HG02943 (cell line): ENCODE data around the gene CHPF2.

Source experiments
- ATAC-seq: cut with Tn5 transposase; IDR thresholded peaks from one replicate; pipeline ENCODE4 v1.9.1; 2021; ENCODE audit warnings: mild to moderate bottlenecking, low read depth, moderate library complexity; ENCODE audit not compliant: unreplicated experiment

The CHPF2 gene

DNA sequence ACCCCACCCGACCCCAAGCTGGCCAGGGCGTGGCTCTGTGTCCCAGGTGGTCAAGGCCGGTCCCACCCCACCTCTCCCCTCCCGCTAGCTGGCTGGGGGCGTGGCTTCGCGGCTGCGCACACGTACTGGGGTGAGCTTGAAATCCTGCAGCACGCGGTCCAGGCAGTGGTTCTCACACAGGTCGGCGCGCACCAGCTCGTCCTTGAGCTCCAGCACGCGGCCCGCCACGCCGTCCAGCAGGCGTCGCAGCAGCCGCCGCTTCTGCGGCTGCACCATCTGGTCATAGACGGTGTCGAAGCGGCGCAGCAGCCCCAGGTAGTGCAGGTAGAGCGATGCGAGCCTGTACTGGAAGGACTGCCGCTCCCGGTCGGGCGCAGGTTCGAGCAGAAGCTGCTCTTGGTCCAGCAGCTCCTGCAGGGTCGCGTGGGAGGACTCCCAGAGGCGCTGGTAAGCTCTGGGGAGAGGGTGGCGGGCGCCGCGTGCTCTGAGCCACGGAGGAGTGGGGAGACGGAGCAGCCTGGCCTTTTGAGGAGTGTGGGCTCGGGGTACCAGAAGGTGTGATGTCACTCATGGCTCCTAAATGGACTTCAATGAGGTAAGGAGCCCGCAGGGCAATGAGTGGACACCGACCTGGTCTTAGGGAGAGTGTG, 27.8 kb upstream of the CHPF2 start:
- ATAC-seq: no peak

GRCh38 chr7:151205730-151206129, 26.6 kb upstream of the CHPF2 start:
- ATAC-seq: no peak

GRCh38 chr7:151206914-151207313, 25.4 kb upstream of the CHPF2 start:
- ATAC-seq: no peak

DNA sequence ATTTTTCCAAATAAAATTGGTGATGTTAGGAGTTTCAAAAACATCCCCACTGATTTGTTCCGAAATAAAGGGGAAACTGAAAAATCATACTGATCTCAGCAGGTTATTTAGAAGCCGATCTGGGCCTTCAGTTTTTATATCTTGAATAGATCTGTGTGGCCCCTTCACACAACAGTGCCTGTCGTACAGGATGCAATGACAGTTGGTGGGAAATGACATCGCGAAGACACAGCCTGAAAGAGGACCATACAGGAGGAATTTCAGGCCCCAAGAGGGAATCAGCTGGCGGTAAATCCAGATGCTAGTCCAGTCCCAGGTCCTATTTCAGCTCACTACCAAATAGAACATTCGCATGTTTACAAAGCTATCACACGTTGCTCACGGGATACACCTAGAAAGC, 25.0 kb upstream of the CHPF2 start:
- no peak for ATAC-seq

DNA sequence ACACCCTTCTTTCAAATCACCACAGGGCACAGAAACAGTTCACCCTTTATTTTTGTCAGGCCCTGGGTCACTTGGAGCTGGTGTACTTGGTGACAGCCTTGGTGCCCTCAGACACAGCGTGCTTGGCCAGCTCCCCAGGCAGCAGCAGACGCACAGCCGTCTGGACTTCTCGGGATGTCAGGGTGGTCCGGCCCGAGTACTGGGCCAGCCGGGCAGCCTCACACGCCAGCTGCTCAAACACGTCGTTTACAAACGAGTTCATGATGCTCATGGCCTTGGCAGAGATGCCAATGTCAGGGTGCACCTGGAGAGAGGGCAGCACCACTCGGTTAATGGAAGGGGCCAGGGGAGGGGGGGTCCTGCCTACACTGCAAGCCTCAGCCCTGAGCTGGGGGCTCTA, 24.5 kb upstream of the CHPF2 start:
- no peak for ATAC-seq

DNA sequence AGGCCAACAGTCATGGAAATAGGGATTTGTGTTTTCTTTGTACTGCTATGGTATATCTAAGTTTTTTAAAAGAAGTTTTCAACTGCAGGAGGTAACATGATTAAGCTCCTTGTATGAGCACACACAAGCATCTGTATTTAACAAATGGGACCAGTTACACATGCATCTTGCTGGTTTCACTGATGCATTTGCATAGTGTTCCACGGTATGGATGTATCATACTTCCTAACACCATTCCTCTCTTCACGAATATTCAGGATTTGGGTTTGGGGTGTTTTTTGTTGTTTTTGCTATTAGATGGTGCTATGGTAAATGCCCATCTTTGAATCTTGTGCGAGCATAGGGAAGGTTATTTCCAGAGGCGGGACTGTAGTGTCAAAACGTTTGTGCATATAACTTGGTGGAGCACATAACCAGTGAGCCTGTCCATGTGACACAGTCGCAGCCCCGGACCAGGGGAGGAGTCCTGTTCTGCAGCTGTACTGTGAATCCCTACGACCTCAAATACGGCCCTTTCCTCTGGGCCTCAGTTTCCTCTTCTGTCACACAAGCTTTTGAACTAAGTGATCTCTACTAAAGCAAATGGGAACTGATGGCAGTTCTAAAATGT, 23.9 kb upstream of the CHPF2 start:
- no peak for ATAC-seq

GRCh38 chr7:151209588-151209987, 22.7 kb upstream of the CHPF2 start:
- ATAC-seq: no peak

- no peak for ATAC-seq
Observed at GRCh38 chr7:151210087-151210854, 22.0 kb upstream of the CHPF2 start, which contains the start of gene H2BK1. Gene H2BK1 (minus strand): TSS chr7:151210488. CDS start chr7:151210318, 170 bp downstream.

GRCh38 chr7:151211155-151211772, 21.0 kb upstream of the CHPF2 start:
- ATAC-seq: no peak

GRCh38 chr7:151212626-151213025, 19.7 kb upstream of the CHPF2 start:
- no peak for ATAC-seq

- no peak for ATAC-seq
Observed at GRCh38 chr7:151213826-151214225, 18.5 kb upstream of the CHPF2 start.

DNA sequence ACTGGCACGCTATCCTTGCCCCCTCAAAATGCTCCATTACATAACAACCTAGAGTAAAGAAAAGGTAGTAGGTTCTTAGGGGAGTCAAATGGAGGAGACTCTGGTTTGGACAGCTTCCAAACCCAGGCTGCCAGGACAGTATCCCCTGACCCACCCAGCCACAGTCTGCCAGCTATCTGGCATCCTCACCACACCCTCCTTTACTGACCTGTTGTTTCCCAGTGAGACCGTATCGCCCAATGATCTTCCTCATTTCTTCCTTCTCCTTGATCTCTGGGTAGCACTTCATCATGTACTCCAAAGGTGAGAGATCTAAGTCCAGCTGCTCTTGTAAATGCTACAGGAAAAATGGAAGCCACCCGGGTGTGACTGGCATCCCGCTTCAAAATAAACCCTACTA, 16.9 kb upstream of the CHPF2 start:
- no peak for ATAC-seq

DNA sequence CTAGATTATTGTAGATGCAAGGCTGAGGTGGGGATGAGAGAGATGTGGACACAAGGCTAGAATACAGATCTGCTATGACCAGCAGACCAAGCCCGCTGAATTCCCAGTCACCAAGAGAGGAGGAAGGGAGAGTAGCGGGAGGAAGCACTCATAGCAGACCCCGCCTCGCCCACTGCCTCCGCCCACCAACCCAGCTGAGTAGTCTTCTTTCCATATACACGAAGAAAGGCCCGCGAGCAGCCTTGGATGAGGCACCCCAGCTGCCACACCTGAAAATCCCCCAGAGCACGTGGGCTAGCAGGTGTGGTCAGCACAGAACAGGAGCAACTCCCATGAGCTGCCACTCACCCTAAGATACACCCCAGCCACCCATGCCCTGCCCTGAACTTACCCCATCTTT, 14.1 kb upstream of the CHPF2 start:
- ATAC-seq: no peak

DNA sequence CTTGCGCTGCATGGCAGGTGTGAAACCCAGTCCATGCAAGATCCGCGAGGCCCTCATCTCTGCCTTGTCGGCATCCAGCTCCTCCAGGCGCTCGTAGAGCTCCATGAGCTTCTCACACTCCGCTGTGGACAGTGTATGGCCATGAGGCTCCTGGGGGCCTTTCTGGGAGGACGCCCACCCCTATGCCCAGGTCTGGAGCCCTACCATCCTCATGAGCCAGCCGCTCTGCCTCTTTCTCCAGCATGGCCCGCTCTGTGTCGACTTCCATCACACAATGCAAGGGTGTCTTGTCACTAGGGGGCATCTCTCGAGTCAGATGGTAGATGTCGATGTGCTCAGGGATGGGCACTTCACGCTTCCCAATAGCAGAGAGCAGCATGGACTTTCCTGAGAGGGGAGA, 8.6 kb upstream of the CHPF2 start:
- no peak for ATAC-seq

GRCh38 chr7:151225948-151226510, 6.3 kb upstream of the CHPF2 start:
- ATAC-seq: no peak

DNA sequence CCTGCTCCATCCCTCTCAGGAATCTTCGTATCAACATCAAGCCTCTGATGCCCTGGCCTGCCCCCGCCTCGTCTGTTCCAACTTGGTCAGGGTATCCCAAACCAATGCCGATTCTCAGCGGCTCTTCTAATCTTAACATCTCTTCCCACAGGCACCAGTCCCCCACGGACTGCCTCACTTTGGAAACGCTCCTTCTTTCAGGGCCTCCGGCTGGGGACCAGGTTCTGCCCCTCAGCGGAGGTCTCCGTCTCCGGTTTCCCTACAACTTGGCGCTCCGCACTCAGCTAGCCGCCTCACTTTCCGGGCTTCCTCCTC, 5.8 kb upstream of the CHPF2 start:
- no peak for ATAC-seq

GRCh38 chr7:151226875-151227782, 5.2 kb upstream of the CHPF2 start, which contains the start of gene ABCF2:
Gene ABCF2 (minus strand): TSS chr7:151227205. CDS start chr7:151226458, 747 bp downstream.
- peak; percentile 98 for ATAC-seq

- ATAC-seq: no peak
Observed at GRCh38 chr7:151228024-151228866, 4.0 kb upstream of the CHPF2 start.

DNA sequence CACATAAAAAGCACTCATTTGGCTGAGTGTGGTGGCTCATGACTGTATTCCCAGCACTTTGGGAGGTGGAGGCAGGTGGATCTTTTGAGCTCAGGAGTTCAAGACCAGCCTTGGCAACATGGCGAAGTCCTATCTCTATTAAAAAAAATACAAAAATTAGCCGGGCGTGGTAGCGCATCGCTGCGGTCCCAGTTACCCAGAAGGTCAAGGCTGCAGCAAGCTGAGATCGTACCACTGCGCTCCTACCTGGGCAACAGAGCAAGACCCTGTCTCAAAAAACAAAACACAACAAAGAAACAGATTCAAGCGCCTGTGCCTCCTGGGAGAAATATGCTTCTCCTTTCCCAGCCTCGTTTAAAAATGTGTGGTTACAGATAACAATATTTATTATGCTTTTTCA, 3.0 kb upstream of the CHPF2 start:
- ATAC-seq: no peak
